Stomach (tissue), 9 donors: ENCODE measurements around the gene BCAM. TPM values are rescaled to one million over a fixed set of nuclear protein-coding genes. Genes with fewer than 3 reads are reported as not detected.
A peak's percentile ranks its signal among the peaks of the same experiment; 100 is the strongest.

Source experiments
- DNase-seq, 2 donors: peaks; one replicate each; pipeline versions ENCODE4 v3.0.0 to v3.0.0-alpha.2; 2013 to 2019
- H3K27ac ChIP-seq, 5 donors: fragments of 200-600 bp in 4 of 5; sonication (generic) in 4 of 5; one replicate each; pipeline ENCODE4 v1.5.1; 2013 to 2019; ENCODE audit warnings: mild to moderate bottlenecking in 1 of 5, moderate library complexity in 1 of 5
- H3K27me3 ChIP-seq, 3 donors: fragments of 200-600 bp; sonication (generic); one replicate each; pipeline ENCODE4 v1.5.1; 2017 to 2019; ENCODE audit warnings: mixed run types in 1 of 3
- H3K36me3 ChIP-seq, 4 donors: fragments of 200-600 bp; sonication (generic); 1 replicate in 3 of 4; 2 replicates in 1 of 4; pipeline ENCODE4 v1.5.1; 2016 to 2019
- H3K4me1 ChIP-seq, 4 donors: fragments of 200-600 bp; sonication (generic); one replicate each; pipeline ENCODE4 v1.5.1; 2016 to 2019
- H3K4me3 ChIP-seq, 4 donors: fragments of 200-600 bp; sonication (generic) in 3 of 4; one replicate each; pipeline ENCODE4 v1.5.1; 2016 to 2019; ENCODE audit warnings: mild to moderate bottlenecking in 1 of 4
- H3K9me3 ChIP-seq, 4 donors: fragments of 200-600 bp; sonication (generic); one replicate each; pipeline ENCODE4 v1.5.1; 2016 to 2019
- EP300 ChIP-seq: sonication (generic); formaldehyde crosslinking; IDR thresholded peaks from one replicate; pipeline ENCODE4 v1.6.1; 2017; ENCODE audit warnings: antibody characterized with exemption
- POLR2A ChIP-seq, 4 donors: fragments of 450-650 bp; IDR thresholded peaks; one replicate each; pipeline ENCODE4 v1.6.1; 2016; ENCODE audit warnings: antibody characterized with exemption in 4 of 4, control low read depth in 2 of 4, mild to moderate bottlenecking in 1 of 4, moderate library complexity in 1 of 4
- POLR2AphosphoS5 ChIP-seq, 3 donors: sonication (generic); formaldehyde crosslinking; IDR thresholded peaks; one replicate each; pipeline ENCODE4 v1.6.1; 2016; ENCODE audit warnings: antibody characterized with exemption in 3 of 3
- WGBS, 5 donors: extraction: QIAGEN DNeasy Blood & Tissue Kit in 3 of 5; methylation state at CpG; one replicate each; pipeline versions ENCODE4 v1.1.5 to v1.1.7; 2013 to 2018; 5-methylcytosine and 5-hydroxymethylcytosine counted together
- intact Hi-C: fragments of 100-400 bp; cut with DNase I; formaldehyde crosslinking; loops from one replicate; pipeline ENCODE4 v1.15.1; 2023; ENCODE audit warnings: low total_unique reads
- polyA plus RNA-seq, 3 donors: library from polyadenylated mRNA; stranded (reverse); fragments of 200-250 nt; gene quantifications; one replicate each; pipeline ENCODE4 v1.2.3, GENCODE V29; 2013
- total RNA-seq, 5 donors: library from RNA; depleted of rRNA; stranded (reverse); fragments of >200 nt; gene quantifications; one replicate each; pipeline versions ENCODE4 v1.1.0 to v1.2.3, GENCODE V29; 2014 to 2016
- TF ChIP-seq, protein P1 (sequence below), 7 experiments: fragments of 450-650 bp in 4 of 7; fragments of 200-600 bp in 3 of 7; sonication (generic) in 3 of 7; IDR thresholded peaks; one replicate each; pipeline ENCODE4 v1.5.1; 2016 to 2019; ENCODE audit warnings: antibody characterized with exemption in 7 of 7, control low read depth in 2 of 7, mild to moderate bottlenecking in 1 of 7
- donor health status: healthy with polysubstance abuse.
- donor health status: Bipolar disorder and iron deficiency.
- donor health status: healthy.

Gene BCAM
- total and polyA plus RNA-seq, 8 donors, result 7.3 to 265 (median 36.5) TPM

DNA sequence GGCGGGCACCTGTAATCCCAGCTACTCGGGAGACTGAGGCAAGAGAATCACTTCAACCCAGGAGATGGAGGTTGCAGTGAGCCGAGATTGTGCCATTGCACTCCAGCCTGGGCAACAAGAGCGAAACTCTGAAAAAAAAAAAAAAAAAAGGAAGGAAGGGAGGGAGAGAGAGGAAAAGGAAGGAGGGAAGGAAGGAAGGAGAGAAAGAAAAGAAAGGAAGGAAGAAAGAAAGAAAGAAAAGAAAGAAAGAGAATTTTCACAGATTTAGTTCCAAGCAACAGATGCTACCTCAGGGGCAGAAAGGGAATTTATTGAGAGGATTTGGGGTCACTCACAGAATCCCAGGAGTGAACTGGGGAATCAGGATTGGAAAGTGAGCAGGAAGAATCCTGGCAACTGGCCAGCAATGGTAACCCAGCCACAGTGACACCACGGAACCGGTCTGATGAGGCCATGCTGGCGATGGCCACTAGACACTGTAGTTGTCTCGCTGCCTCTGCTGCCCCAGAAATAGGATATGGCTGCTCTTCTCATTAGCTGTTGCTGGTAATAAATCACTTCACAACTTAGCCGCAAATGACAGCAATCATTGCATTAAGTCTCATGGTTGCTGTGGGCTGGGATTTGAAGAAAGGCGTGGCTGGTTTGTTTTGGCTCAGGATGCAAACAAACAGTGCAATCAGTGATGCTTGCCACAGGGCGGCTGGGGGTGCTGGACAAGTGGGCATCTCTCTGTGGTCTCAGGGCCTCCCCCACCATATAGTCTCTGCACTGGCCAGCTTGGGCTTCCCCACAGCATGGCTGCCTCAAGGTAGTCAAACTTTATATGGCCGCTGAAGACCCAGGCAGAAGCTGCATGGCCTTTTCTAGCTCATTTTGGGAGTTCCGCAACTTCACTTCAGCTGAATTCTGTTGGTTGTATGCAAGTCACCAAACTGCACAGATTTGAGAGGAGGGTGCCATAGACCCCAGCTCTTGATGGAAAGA lies 5.2 kb upstream of the BCAM start:
- H3K36me3 ChIP-seq, result peaks cover 0 to under 1% (median 0%) of the 10 kb centered on the region in 4 donors
- peaks cover 0 to 4% (median 0%) of the 10 kb centered on the region in 4 donors for H3K9me3 ChIP-seq
- peaks cover 0 to 5% (median 0%) of the 10 kb centered on the region in 3 donors for H3K27me3 ChIP-seq
- DNase-seq, result no peak
- no peak overlapping the region for H3K4me3 ChIP-seq
- intact Hi-C loops, result loop anchor here (5.0 kb wide), 1 partner anchor 39 kb away; no protein-coding TSS in a partner anchor
- no peak for TF ChIP-seq EP300
- no peak for TF ChIP-seq POLR2A (IDR thresholded peaks at IDR 0.05)
- peaks cover 16 to 28% (median 22%) of the 10 kb centered on the region in 4 donors for H3K4me1 ChIP-seq
- 89 to 94% (median 94%) methylated on average over 13 of the region's 13 CpGs for WGBS, 5 donors
- no peak overlapping the region for H3K27ac ChIP-seq

DNA sequence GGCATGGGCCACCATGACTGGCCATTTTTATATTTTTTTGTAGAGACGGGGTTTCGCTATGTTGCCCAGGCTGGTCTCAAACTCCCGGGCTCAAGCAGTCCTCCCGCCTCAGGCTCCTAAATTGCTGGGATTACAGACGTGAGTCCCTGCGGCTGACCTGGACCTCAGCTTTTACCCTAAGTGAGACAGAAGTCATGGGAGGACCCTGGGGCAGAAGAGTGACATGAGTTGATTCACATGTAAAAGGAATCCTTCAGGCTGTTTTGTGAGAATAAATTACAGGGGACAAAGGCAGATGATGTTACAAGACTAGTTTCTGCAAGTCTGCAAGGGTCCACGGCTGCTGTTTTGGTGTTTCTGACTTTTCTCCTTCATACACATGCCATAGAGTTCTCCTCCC lies 2.6 kb upstream of the BCAM start:
- peaks cover 0 to 2% (median 0%) of the 10 kb centered on the region in 4 donors for H3K36me3 ChIP-seq
- TF ChIP-seq, protein P1, sequence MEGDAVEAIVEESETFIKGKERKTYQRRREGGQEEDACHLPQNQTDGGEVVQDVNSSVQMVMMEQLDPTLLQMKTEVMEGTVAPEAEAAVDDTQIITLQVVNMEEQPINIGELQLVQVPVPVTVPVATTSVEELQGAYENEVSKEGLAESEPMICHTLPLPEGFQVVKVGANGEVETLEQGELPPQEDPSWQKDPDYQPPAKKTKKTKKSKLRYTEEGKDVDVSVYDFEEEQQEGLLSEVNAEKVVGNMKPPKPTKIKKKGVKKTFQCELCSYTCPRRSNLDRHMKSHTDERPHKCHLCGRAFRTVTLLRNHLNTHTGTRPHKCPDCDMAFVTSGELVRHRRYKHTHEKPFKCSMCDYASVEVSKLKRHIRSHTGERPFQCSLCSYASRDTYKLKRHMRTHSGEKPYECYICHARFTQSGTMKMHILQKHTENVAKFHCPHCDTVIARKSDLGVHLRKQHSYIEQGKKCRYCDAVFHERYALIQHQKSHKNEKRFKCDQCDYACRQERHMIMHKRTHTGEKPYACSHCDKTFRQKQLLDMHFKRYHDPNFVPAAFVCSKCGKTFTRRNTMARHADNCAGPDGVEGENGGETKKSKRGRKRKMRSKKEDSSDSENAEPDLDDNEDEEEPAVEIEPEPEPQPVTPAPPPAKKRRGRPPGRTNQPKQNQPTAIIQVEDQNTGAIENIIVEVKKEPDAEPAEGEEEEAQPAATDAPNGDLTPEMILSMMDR (IDR thresholded peaks at IDR 0.05), result no peak
- TF ChIP-seq POLR2A (IDR thresholded peaks at IDR 0.05), result no peak
- no peak for TF ChIP-seq POLR2AphosphoS5 (IDR thresholded peaks at IDR 0.05)
- TF ChIP-seq EP300, result no peak
- no peak overlapping the region for H3K27ac ChIP-seq
- no peak overlapping the region for H3K4me3 ChIP-seq
- H3K9me3 ChIP-seq, result peaks cover 0 to 4% (median 0%) of the 10 kb centered on the region in 4 donors
- H3K27me3 ChIP-seq, result peaks cover 0 to 10% (median 0%) of the 10 kb centered on the region in 3 donors
- no peak for DNase-seq
- intact Hi-C loops, result no loop called here
- H3K4me1 ChIP-seq, result peaks cover 24 to 44% (median 33%) of the 10 kb centered on the region in 4 donors
- WGBS, 5 donors, result 82 to 85% (median 83%) methylated on average over 7 of the region's 7 CpGs

DNA sequence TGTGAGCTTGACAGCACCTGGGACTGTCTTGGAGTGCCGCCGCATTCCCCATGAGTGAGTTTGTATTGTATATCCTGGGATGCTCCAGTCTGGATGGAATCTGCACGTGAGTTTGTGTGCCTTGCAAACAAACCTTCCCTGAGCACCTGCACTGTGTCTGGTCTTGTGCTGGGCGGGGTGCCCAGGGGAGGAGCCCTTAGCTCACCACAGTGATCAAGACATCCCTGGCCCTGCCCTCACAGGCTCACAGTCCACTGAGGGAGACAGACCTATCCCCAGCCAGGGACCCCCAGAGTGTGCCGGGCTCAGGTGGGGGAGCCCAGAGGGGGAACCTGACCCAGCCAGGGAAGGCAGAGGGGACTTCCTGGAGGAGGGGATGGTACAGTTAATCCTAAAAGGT lies 1.7 kb upstream of the BCAM start:
- intact Hi-C loops, result no loop called here
- TF ChIP-seq POLR2A (IDR thresholded peaks at IDR 0.05), result no peak
- no peak for TF ChIP-seq POLR2AphosphoS5 (IDR thresholded peaks at IDR 0.05)
- TF ChIP-seq, protein P1 (IDR thresholded peaks at IDR 0.05), result no peak
- TF ChIP-seq EP300, result no peak
- H3K9me3 ChIP-seq, result peaks cover 0 to 4% (median 0%) of the 10 kb centered on the region in 4 donors
- peaks cover 24 to 44% (median 33%) of the 10 kb centered on the region in 4 donors for H3K4me1 ChIP-seq
- H3K27me3 ChIP-seq, result peaks cover 0 to 10% (median 0%) of the 10 kb centered on the region in 3 donors
- peak; percentile 58 to 67 for DNase-seq
- 26 to 82% (median 37%) methylated on average over 3 to 5 of the region's 5 CpGs for WGBS, 5 donors
- H3K27ac ChIP-seq, result peak overlapping the region; percentile 50 to 84 (median 81)
- peaks cover 0 to 5% (median 1%) of the 10 kb centered on the region in 4 donors for H3K36me3 ChIP-seq
- no peak overlapping the region for H3K4me3 ChIP-seq

DNA sequence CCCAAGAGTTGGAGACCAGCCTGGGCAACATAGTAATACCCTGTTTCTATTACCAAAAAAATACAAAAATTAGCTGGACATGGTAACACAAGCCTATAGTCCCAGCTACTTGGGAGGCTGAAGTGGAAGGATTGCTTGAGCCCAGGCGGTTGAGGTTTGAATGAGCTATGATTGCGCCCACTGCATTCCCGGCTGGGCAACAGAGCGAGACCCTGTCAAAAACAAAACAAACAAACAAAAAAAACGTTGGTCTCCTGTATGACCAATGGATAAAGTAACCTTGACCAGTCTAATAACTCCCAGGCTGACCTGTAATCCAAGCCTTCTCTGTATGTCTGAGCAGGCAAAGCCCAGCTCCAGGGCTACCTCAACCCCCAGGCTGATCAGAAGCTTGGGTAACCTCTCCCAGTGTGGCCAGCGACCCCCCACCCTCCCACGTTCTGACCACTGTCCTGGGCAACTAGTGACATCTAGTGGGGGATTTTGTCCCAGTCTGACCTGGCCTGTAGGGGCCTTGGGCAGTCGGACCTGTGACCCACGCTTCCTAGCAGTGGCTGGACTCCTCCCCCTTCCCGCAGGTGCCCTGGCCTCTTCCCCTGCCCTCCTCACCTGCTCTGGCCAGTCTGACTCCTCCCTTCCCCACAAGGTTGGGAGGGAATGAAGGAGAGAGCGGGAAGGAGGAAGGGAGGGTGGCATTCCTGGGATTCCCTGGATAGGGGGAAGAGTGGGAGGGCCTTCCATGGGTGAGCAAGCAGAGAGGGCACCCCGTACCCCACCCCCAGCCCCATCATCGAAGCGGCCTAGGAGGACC lies 1.0 kb upstream of the BCAM start:
- DNase-seq, result peak; percentile 59 to 76
- Histone ChIP-seq H3K27ac (peak overlapping the region; percentile 50 to 84 (median 81)), H3K36me3 (peaks cover 0 to 5% (median 3%) of the 10 kb centered on the region in 4 donors), H3K27me3 (peaks cover 0 to 10% (median 0%) of the 10 kb centered on the region in 3 donors), H3K4me3 (peak overlapping the region in 2 of 4 donors; percentile 55 to 66), H3K4me1 (peaks cover 24 to 44% (median 33%) of the 10 kb centered on the region in 4 donors), H3K9me3 (peaks cover 0 to 4% (median 0%) of the 10 kb centered on the region in 4 donors)
- 10 to 22% (median 13%) methylated on average over 14 of the region's 14 CpGs for WGBS, 5 donors
- TF ChIP-seq POLR2A (IDR thresholded peaks at IDR 0.05), result no peak
- TF ChIP-seq, protein P1 (IDR thresholded peaks at IDR 0.05), result peak in 2 of 7 experiments; percentile 29 to 39
- TF ChIP-seq EP300, result no peak
- TF ChIP-seq POLR2AphosphoS5 (IDR thresholded peaks at IDR 0.05), result peak in 1 of 3 donors; percentile 68
- intact Hi-C loops, result no loop called here
